GM21737 (cell line): Measurements from ENCODE around the gene LHFPL6.

Source experiments
- ATAC-seq: cut with Tn5 transposase; IDR thresholded peaks from one replicate; pipeline ENCODE4 v1.9.1; 2021; ENCODE audit warnings: mild to moderate bottlenecking, moderate library complexity; ENCODE audit not compliant: unreplicated experiment

The LHFPL6 gene

GRCh38 chr13:39557285-39557955, 45.6 kb downstream of the LHFPL6 start:
- ATAC-seq: no peak

GRCh38 chr13:39556866-39557265, 46.1 kb downstream of the LHFPL6 start:
- no peak for ATAC-seq

- ATAC-seq: no peak
Observed at GRCh38 chr13:39554371-39554770, 48.6 kb downstream of the LHFPL6 start.

DNA sequence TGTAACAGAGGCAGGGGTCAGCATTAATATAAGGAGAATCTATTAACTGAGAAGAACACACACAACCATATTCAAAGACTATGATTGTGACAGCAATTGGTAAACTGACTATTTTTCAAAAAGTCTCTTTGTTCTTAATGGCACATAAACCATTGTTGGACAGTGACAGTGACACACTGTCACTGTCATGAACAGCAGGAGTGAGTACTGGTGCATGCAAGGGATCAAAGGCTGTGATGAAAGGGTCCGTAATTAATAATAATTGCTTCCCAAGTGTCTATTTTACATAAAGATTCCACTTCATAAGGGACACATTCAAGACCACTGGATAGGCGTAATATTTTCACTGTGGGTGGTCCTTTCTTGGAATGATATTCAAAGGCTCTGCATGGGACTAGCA, 50.7 kb downstream of the LHFPL6 start:
- no peak for ATAC-seq

DNA sequence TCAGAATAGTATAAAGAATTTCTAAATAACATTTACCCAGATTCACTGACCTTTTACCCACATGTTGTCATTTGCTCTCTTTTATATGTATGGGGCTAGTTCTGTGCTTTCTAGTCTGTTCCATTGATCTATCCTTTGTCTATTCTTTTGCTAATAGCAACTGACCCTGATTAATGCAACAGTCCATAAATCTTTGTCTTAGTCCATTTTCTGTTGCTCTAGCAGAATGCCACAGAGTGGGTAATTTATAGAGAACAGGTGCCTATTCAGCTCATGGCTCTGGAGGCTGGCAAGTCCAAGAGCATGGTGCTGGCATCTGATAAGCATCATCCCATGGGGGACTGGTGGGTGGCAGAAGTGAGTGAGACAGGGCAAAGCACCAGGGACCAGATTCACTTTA, 52.1 kb downstream of the LHFPL6 start:
- no peak for ATAC-seq

DNA sequence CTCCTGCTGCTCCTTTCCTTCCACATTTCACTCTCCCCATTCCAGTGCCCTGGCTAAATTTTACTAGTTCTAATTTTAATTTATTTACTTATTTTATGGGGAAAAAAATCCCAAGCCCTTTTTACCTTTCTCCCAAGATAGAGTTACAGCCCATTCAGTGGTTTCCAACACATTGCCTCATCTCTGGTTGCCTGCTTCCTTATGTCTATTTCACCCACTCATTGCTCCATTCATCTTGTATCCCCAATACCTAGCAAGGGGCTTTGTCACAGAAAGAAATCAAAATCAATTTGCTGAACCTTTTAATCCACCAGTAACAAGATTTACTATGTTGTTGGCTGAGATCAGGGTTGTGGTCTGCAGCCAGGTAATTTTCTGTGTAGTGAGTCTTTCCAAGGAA, 55.9 kb downstream of the LHFPL6 start:
- ATAC-seq: no peak

- no peak for ATAC-seq
Observed at GRCh38 chr13:39542361-39542760, 60.6 kb downstream of the LHFPL6 start.

DNA sequence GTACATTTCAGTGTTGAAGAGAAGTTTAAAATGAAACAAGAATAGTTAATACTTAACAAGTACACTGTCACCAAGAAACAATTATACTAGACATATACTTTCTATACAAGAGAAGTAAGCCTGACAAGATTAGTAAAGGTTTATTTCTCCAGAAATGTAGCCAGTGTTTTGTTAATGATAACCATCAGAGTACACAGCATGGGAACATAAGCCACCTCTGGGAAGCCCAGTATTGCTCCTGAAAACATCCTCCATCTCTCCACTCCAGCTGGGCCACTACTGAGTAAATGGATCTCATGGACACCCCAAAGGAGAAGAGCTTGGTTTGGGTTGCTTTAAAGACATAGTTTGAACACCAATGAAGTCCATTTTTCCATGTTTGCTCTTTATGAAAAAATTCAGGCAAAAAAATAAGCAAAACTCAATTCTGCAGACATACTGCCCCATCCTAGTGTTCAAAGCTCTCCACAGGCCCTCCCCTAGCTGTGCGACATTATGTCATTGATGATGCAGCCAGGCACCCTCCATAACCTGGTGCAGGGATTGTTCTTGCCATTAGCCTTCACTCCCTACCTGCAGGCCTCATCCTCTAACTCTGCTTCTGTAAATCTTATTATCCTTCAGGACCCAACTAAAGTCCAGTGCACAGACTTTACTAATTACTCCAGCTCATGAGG, 61.9 kb downstream of the LHFPL6 start:
- ATAC-seq: no peak

GRCh38 chr13:39538816-39539790, 63.9 kb downstream of the LHFPL6 start:
- no peak for ATAC-seq

DNA sequence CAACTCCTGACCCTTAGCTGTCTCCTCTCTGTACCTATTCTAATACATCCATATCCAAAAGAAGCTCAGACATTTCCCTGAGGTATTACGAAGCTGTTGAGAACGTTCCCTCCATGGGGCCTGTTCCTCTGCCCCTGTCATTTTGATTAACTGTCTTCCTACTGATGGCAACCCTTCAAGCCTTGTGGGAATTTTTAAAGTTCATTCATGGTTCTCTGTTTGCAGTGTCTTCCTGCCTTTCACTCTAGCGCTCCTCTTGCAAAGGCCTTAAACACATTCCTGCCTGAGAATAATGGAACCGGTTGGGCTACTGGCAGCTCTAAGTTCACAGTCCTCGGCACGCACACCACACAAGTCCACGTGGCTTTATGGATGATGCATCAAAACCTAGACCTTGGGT, 66.1 kb downstream of the LHFPL6 start:
- ATAC-seq: no peak

DNA sequence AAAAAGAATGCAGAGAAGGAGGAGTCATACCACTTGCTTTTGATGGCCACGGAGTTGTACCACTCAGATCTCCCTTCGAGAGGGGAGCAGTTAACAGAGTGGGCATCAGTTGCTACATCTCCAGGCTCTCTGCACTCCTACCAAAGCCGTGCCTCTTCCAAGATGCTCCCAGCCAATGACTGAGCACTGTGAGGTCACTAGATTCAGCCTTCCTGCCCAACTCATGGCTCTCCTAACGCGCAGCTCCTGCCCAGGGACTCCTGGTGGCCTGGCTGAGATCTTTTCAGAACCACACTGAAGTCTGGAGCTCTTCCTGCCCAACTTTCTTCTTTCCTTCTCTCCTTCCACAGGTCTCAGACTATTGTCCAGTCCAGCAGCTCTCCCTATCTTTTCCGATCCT, 66.7 kb downstream of the LHFPL6 start:
- ATAC-seq: no peak

DNA sequence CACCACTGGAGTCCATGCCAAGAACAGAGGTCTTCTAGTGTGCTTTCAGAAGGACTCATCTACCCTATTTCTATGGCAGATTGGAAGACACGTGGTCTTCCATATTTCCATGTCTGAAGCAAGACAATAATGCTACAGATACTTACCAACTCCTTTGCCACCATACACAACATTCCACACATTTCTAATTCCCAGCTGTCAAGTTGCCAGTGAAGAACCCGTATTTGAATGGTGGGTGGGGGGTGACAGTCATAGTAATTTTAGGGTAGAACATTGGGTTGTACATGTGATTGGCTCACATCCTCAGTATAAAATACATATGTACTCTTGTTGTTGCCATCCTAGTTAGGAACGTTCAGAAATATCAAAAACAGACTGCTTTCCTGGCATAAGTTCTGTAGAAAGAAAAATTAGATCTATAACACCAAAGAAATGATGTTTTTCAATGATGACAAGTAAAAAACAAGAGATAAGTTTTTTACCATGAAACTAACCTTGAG, 69.3 kb downstream of the LHFPL6 start:
- no peak for ATAC-seq

GRCh38 chr13:39531646-39532045, 71.3 kb downstream of the LHFPL6 start:
- no peak for ATAC-seq

GRCh38 chr13:39530916-39531315, 72.1 kb downstream of the LHFPL6 start:
- no peak for ATAC-seq

DNA sequence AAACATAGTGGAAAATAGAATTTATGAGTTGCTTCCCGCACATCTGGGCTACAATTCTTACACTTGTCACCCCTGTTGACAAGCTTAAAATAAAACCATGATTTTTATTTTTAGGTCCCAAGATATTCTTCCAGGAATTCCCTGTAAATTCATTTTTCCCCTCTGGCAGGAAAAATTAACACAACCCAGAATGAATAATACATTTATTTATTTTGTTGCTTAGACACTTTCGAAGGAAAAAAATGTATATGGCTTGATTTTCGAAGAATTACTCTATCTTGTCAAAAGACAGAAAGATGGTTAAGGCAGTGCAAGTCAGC, 74.4 kb downstream of the LHFPL6 start:
- ATAC-seq: no peak

GRCh38 chr13:39527961-39528660, 74.9 kb downstream of the LHFPL6 start:
- no peak for ATAC-seq

DNA sequence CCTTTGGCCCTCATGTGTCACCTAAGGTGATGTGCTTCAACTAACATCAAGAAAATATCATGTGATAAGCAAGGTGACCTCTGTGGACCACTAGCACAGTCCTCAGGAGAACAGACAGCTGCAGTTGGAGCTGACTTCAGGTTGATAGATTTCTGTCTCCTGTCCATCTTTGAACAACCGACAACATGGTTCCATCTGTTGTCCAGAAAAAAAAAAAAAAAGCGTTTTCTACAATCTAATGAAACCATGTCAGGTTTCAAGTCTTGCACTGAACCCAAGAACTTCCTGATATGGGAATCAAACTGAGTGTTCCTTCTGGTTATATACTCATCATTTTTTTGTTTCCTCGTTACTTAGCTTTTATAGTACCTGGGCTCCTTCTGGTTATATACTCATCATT, 75.7 kb downstream of the LHFPL6 start:
- no peak for ATAC-seq

- ATAC-seq: no peak
Observed at GRCh38 chr13:39526499-39526898, 76.5 kb downstream of the LHFPL6 start.

- ATAC-seq: no peak
Observed at GRCh38 chr13:39525506-39525905, 77.5 kb downstream of the LHFPL6 start.

DNA sequence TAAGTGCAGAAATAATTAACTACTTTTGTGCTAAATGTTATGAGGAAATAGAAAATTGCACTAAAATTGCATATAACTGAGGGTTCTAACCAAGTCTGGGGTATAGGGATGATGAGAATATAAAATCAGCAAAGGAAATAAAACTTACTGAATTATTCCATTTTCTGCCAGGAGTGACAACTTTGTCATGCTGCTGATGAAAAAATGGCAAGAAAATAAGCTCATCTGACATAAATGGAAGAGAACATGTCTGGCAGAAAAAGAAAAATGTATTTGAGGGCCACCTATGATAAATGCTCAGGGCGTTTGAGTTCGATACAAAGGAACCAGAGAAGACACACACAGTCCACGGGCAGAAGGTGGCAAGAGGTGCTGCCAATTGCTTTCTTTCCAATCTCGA, 78.2 kb downstream of the LHFPL6 start:
- ATAC-seq: no peak

DNA sequence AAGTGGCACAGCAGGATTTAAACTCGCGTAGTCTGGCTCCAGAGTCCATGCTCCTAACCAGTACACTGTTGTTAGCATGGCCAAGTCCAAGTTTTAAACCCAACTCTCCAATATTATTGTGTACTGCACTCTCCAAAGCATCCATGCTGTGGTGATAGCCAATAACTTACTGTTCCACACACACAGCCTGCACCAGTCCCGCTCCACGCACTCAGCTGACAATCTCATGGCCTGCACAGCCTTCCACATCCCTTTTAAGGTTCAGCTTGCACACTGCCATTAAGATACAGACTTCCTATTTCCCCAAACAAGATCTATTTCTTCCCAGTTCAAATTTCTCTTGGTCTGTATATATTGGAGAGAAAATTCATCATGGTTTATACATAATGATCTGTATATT, 80.7 kb downstream of the LHFPL6 start:
- no peak for ATAC-seq
